ENCODE results near the gene SPATA21.

- TF ChIP-seq, protein P1, sequence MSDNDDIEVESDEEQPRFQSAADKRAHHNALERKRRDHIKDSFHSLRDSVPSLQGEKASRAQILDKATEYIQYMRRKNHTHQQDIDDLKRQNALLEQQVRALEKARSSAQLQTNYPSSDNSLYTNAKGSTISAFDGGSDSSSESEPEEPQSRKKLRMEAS (IDR thresholded peaks at IDR 0.05), result no peak
- no peak for TF ChIP-seq EHF (CRISPR knock-in tag; IDR thresholded peaks at IDR 0.05)
- TF ChIP-seq, protein P2, sequence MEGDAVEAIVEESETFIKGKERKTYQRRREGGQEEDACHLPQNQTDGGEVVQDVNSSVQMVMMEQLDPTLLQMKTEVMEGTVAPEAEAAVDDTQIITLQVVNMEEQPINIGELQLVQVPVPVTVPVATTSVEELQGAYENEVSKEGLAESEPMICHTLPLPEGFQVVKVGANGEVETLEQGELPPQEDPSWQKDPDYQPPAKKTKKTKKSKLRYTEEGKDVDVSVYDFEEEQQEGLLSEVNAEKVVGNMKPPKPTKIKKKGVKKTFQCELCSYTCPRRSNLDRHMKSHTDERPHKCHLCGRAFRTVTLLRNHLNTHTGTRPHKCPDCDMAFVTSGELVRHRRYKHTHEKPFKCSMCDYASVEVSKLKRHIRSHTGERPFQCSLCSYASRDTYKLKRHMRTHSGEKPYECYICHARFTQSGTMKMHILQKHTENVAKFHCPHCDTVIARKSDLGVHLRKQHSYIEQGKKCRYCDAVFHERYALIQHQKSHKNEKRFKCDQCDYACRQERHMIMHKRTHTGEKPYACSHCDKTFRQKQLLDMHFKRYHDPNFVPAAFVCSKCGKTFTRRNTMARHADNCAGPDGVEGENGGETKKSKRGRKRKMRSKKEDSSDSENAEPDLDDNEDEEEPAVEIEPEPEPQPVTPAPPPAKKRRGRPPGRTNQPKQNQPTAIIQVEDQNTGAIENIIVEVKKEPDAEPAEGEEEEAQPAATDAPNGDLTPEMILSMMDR (IDR thresholded peaks at IDR 0.05), result no peak
- TF ChIP-seq POLR2A (IDR thresholded peaks at IDR 0.05; ENCODE audit: low read length), result no peak
- TF ChIP-seq EP300 (IDR thresholded peaks at IDR 0.05), result no peak
- TF ChIP-seq MAFK (IDR thresholded peaks at IDR 0.05; ENCODE audit: partially characterized antibody), result no peak
- no peak for TF ChIP-seq E2F6 (IDR thresholded peaks at IDR 0.05; ENCODE audit: borderline replicate concordance, low read depth)
- no peak for TF ChIP-seq PHF8 (IDR thresholded peaks at IDR 0.05; ENCODE audit: borderline replicate concordance, low read depth)
These were observed 30.4 kb downstream of the SPATA21 start for GRCh38 chr1:16406868-16407267.
